SH-SY5Y (cell line): ENCODE results near the gene ZCCHC24.

Source experiments
- GATA2 ChIP-seq: IDR thresholded peaks from 2 replicates; pipeline ENCODE4 v1.6.1; 2011; ENCODE audit warnings: mild to moderate bottlenecking, low read depth, low read length
- GATA3 ChIP-seq: IDR thresholded peaks from 2 replicates; pipeline ENCODE4 v1.6.1; 2011; ENCODE audit warnings: low read depth, mild to moderate bottlenecking, low read length, moderate library complexity

DNA sequence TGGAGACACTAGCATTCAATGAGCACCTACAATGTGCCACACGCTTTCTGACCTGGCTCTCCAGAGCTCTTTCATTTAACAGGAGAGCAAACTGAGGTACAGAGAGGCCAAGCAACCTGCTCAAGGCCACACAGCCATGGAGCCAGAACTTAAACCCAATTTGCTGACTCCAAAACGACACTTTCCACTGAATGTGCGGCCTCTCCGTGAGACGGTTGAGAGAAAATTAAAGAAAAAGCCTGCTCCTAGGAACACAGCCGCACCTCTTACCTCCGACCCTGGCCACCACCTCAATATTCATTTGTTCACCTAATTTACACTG is 42.8 kb downstream of the ZCCHC24 start:
- TF ChIP-seq GATA3 (no peak), GATA2 (no peak)
